Activated CD4-positive, alpha-beta T cell treated with anti-CD3 and anti-CD28 coated beads, Interleukin-2, Interleukin-4, amounts not matched to agents 100 ng/mL and 50 ng/mL, durations not matched to agents 16 hours and 8 hours (primary cell): ENCODE results near the gene LMBR1.
"Not testable (repeated sequence)": the region's sequence is repeated elsewhere in the genome, so short reads cannot be mapped to it uniquely, and the experiment has no call there.

Experiments
- DNase-seq: peaks from one replicate; pipeline ENCODE4 v3.0.0-alpha.2; 2020; ENCODE audit warnings: low spot score

The LMBR1 gene

DNA sequence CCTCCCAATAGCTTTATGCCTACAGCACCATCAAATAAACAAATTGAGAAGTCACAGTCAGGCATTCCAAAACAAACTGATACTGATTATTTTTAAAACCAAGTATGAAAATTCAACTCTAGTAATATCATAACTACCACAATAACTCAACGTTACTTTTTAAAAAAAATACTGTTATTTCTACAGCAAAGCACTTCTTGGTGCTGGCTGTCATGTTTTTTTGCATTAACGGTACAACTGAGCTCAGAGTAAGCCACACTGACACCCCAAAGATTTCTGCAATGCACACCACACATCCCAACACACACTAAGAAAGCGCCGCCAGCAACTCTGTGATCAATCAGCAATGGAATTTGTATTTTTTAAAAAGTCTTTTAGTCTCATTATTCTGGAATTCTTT lies 138.8 kb downstream of the LMBR1 start:
- DNase-seq: peak; percentile 57

DNA sequence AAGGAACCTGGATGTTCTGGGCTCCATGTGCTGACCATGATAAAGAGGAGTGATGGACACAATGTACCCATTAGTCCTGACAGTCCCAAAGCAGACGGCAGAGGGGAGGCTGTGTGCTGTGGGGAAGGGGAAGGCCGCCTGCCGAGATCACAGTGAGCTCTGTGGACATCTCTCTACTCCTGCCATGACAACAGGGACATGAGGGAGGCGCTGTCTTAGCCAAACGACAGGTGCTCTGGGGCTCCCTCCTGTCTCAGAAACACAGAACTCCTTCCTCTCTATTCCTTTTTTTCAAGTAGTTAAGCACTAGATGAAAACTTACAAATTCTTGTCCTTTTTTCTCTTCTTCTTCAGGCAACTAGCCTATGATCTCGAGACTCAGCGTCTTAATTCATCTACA lies 139.4 kb downstream of the LMBR1 start:
- no peak for DNase-seq

DNA sequence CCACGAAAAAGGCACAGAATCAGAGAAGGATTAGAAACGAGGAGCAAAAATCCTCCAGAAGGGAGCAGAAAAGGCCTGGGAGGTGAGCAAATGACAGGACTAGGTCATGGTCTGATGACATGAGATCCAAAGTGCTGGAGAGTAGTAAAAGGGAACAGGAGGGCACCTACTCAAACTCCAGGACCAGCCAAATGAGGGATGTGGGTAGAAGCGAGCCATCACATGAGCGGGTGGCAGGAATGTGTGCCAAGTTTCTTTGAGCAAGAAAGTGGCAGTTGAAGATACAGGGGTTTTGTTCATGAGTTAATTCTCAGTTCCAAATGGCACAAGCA lies 139.8 kb downstream of the LMBR1 start:
- no peak for DNase-seq

DNA sequence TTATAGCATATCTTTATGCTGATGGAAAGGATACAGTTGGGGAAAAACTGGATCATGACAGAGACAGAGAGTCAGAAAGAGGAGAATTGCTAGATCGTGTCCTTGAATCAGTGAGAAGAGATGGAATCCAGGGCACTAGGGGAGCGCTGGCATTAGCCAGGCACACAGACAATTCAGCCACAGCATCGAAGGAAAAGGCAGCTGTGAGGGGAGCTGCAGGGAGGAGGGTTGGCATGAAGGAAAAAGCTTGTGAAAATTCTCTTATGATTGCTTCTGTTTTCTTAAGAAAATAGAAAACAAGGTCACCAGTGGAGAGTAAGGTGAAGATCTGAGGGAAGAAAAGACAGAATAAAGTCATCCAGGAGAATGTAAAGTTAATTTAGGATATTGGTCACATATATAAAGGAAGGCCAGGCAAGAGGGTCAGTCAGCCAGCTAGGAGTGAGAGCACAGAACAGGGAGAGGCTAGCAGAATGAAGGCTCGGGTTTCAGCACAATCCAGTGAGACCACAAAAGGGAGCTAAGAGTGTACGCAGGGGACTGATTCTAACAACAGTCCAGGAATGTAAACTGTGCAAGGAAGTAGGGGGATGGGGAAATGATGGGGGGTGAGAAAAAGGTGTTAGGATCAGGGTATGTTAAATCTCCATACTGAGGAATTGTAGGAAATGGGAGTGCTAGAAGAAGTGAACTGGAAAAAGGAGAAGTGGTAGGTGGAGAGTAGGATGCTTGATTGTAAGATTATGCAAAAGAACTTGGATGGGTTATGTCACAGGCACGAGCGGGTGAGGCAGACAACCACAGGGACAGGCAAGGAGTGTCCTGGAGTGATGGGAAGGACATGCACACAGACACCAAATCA lies 140.4 kb downstream of the LMBR1 start:
- DNase-seq: no peak

DNA sequence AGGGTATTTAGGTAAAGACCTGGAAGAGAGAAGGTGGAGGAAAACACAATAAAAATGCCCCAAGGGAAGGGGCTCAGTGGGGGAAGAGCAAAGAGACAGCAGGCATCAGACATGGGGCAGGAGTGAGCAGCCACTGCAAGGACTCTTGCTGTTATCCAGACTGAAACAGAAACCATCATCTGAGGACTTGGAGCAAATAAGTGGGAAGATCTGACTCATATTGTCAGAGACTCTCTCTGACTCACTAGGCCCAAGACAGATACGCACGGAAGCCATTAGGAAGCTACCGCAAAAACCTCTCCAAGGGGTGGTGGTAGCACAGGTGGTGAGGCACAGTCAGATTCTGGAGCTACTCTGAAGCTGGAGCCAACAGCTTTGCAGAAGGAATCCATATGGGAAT lies 141.7 kb downstream of the LMBR1 start:
- DNase-seq: peak; percentile 91

DNA sequence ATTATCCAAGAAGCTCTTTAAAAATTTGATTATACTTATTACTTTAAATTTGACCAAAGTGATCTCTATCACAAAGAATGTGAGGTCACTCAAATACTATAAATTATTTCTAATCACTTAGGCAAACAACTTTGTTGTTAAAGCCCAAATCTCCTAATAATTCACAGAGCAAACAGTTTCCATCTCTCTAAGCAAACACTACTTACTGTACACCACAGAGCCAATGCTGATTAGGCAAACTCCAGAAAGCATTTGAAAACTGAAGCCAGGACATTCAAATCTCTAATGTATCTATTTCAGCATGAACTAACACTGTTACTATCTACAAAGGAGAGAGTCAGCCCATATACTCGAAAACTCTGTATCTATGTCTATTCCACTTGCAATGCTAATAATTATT lies 145.3 kb downstream of the LMBR1 start:
- DNase-seq: no peak

DNA sequence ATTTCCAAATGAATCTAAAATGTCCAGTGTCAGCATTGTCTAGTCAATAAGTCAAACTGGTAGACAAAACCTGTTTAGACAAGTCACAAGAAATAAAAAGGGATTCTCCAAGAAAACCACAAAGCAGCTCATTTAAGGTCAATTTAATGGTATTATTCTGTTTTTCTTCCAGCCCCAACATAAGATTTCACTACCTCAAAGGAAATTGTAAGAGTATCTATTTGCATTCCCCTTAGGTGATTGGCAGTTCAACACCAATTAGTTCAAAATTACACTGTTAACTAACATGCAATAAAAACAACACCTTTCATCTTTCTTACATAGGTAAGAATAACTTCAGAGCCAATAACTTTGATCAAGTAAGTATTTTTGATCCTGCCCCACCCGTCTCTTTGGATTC lies 146.1 kb downstream of the LMBR1 start:
- DNase-seq: no peak

DNA sequence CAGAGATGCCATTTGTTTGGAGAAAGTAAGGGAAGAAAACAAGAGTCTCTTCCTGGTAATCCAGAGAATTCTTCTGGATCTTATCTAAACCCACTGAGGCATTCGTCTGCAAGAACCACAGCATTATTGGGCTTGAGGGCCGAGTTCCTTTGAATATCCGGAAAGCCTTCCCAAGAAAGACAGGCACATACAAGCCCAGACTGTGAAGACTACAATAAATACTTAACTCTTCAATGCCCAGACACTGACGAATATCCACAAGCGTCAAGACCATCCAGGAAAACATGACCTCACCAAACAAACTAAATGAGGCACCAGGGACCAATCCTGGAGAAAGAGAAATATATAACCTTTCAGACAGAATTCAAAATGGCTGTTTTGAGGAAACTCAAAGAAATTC lies 153.4 kb downstream of the LMBR1 start:
- no peak for DNase-seq

DNA sequence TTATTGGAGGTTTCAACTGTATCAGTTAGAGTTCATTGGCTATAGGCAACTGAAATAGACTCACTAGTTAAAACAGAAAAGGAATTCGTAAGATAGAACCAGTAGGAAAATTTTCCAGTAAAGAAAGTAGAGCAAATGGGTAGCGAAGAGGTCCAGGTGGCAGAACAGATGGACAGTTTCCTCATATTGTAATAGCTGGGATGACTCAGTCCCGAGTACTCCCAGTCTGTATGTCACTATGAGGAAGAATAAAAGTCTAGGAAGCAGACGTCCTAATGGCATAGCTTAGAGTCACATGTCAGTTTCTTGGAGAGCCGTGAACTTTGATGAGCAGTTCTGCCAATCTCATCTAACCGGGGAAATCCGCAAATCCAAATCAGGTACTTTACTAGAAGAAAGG lies 157.1 kb downstream of the LMBR1 start:
- DNase-seq: no peak

DNA sequence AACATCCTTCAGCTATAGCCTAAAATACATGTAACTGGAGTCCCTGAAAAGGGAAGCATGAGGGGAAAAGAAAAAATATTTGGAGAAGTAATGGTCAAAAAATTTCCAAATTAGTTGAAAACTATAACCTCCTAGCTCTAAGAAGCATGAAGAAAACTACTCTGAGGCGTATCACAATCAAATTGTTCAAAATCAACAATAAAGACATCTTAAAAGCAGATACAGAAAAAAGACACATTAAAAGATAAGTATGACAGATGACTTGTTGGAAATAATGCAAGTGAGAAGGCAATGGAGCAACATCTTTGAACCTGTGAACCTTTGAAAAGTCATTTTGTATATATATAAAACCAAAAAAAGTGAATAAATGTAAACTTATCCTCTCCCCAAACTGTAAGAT lies 159.3 kb downstream of the LMBR1 start:
- DNase-seq: no peak

DNA sequence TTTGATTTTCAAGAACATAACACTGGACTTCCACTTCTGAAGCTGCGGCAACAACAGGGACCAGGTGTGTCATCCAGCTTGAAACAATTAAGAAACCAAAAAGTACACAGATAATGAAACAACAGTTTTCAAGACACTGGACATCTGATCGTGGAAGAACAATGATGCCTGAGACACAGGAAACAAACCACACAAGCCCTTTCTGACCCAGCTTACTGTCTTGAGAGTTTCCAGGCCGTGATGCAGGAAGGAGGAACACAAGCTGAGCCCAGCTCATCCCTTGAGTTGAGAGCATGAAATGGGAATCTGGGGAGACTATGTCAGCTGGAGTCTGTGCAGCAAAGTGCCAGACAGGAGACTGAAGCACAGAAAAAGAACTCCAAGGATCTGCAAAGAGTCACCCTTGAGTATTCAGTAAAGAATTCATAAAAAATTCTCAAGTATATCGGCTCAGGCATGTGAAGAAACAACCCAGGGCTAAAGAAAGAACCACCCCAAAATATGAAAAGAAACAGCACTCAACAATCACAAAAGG lies 160.8 kb downstream of the LMBR1 start:
- DNase-seq: no peak

DNA sequence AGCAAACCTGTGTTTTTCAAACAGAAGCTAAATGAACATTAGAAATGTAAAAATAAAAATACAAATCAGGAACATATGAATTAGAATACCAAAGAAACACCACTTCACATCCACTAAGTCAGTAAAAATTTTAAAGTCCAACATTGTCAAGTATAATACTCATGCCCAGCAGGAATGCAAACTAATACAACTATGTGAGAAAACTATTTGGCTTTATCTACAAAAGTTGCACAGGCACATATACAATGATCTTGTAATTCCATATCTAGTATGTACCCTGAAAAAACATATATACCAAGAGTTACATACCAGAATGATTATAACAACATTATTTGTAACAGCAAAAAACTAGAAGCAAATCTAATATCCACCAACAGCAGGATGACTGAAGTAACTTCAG lies 161.3 kb downstream of the LMBR1 start:
- no peak for DNase-seq

DNA sequence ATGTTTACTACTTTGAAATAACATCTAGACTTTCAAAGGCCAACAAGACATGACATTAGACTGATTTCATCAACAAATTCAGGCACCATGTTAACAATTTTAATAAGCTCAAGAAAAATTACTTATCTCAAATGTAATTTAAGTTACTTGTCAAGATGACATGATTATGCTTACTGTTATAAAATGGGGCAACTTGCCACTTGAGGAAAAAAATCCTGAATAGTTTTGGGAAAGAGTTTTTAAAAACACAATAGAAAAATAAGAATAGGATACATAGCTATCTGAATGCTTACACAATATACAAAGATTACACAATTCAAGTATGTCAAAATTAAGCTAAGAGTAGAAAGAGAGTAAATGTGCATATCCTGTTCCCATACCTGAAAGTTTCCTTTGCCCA lies 167.0 kb downstream of the LMBR1 start:
- DNase-seq: no peak

DNA sequence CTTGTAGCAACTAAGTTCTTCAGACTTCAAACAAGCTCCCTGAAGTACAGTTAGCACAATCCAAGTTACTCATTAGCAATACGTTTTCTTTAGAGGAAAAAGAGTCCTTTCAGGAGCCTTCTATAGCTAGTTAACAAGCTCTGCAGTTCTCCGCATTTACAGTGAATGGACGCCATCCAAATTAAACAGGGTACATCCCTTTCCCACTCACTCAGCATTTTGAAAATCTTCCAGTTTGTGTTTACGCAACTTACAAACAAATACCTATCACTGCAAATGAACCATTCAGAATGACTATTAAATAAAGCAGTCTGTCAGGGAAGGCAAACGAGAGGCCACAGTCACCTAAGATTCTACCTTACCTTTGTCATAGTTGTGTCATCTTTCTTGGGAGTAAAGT lies 167.9 kb downstream of the LMBR1 start:
- DNase-seq: no peak

DNA sequence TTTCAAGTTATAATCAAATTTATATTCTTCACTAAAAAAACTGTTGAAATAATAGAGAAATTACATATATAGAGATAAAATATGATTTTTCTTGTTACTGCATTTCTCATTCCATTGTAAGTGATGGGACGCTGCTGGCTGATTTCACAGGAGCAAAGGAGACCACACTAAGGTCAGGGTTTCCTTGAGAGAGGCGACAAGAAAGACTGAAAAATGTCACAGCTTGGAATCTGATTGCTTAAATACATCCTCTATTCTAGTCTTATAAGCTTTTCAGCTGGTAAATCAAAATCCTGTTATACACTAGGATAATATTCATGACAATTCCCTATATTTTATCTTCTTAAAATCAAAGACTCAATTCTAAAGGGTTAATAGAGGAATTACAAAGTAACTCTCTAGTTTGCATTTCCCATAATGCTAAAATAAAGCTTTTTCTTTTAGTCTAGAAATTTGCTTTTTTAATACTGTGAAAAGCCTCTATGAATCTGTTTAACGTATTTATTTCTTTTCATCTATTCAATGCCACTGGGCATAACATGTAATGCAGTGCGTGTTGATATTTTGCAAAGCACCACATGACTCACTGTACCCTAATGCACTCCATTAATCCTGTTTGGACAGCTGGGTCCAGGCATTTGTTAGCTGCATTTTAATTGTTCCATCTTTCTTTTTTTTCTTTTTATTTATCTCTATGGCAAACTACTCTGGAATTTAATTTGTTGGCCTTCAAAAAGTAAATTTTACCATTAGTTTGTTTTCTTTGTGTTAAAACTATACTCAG lies 170.7 kb downstream of the LMBR1 start:
- DNase-seq: no peak

DNA sequence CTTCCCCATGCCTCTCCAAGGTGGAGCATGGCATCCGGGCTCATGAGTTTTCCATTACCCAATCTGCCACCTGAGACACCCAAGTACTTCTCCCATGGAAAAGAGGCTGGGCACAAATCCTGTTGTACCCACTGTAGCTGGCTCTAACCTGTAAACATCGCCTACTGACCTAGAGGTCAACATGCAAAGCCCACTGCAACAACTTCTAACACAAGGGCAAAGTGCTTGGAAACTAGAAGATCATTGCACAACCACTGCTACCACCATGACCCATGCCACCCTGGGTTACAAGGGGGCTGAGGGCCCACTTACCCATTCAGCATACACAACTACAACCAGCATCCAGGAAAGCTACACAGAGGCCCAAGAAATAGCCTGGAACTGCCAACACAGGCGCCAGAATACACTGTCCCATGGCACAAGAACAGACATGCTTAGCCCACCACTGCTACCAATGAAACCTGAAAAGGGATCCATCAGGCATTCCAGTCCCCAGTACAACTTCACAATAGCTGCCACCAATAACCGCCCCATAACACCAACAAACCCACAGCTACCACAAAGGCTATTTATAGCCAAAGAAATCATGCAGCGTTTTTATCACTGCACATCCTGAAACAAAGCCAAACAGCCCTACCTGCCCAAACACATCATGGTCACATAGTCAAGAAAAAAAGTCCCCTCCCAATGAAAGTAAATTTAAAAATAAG lies 189.1 kb downstream of the LMBR1 start:
- no peak for DNase-seq

DNA sequence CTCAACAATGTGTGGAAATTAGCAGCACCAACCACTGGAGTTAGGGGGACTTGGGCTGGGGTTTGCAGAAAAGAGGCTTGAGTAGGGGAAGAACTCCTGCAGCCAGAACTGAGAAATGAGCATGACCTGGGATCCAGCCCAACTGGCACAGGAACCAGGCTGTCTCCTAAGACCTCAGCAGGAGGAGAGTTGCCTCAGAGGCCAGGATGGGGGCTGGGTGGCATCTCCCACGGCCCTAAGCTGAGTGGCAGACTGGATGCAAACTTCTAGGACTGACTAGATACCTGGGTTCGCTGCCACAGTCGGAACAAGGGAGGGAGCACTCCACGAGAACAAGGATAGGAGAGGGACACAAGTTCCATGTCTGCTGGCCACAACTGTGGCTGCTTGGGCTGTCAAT lies 189.8 kb downstream of the LMBR1 start:
- DNase-seq: no peak

DNA sequence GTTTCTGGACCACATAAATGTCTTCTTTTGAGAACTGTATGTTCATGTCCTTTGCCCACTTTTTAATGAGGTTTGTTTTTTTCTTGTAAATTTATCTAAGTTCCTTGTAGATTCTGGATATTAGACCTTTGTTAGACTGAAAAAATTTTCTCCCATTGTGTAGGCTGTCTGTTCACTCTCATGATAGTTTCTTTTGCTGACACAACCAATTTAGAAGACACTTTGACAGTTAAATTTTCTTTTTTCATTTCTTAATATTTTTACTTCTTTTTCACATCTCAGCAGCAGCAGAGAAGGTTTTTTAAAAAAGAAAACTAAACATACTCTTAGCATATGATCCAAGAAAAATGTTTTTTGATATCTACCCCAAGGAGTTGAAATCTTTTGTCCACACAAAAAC lies 190.6 kb downstream of the LMBR1 start:
- DNase-seq: no peak

DNA sequence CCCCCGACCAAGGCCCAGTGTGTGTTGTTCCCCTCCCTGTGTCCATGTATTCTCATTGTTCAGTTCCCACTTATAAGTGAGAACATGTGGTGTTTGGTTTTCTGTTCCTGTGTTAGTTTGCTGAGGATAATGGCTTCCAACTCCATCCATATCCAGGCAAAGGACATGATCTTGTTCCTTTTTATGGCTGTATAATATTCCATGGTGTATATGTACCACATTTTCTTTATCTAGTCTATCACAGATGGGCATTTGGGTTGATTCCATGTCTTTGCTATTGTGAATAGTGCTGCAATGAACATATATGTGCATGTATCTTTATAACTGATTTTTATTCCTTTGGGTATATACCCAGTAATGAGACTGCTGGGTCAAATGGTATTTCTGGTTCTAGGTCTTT lies 191.2 kb downstream of the LMBR1 start:
- DNase-seq: not testable (repeated sequence)

DNA sequence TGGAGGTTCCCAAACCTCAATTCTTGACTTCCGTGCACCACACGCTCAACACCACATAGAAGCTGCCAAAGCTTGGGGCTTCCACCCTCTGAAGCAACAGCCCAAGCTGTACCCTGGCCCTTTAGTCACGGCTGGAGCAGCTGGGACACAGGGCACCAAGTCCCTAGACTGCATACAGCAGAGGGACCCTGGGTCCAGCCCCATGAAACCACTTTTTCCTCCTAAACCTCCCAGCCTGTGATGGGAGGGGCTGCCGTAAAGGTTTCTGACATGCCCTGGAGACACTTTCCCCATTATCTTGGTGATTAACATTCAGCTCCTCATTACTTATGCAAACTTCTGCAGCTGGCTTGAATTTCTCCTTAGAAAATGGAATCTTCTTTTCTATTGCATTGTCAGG lies 194.5 kb downstream of the LMBR1 start:
- not testable (repeated sequence) for DNase-seq

DNA sequence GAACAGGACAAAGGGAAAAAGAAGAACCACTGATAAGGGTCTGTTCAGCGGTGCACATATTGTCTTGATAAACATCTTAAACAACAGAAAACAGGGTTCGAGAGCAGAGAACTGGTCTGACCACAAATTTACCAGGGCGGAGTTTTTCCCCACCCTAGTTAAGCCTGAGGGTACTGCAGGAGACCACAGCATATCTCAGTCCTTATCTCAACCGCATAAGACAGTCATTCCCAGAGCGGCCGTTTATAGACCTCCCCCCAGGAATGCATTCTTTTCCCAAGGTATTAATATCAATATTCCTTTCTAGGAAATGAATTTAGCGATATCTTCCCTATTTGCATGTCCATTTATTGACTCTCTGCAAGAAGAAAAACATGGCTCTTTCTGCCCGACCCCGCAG lies 195.7 kb downstream of the LMBR1 start:
- DNase-seq: not testable (repeated sequence)

DNA sequence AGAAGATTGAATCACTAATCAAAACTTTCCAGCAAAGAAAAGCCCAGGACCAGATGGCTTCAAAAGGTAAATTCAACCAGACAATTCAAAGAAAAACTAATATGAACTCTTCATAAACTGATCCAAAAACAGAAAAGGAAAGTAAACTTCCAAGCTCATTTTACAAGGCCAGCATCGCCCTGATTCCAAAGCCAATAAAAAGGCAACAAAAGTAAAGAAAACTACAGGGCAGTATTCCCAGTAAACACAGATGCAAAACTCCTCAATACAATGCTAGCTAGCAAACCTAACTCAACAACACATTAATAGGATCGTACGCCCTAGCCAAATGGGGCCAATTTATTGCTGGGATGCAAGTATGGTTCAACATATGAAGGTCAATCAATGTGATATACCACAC lies 199.4 kb downstream of the LMBR1 start:
- no peak for DNase-seq

DNA sequence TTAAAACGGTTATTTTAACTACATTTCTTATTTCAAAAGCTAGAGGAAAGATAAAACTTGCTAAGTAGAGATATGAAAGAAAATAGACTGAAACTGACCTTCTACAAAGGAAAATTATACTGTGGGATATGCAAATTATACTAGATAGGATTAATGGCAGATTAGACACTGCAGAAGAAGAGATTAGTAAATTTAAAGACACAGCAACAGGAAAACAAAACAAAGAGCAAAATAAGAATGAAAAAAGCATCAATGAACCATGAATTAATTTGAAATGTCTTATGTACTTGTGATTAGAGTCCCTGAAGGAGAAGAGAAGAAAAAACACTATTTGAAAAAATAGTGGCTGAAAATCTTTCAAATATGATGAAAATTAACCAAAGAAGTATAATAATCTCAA lies 200.1 kb downstream of the LMBR1 start:
- DNase-seq: no peak
